Tibial nerve (tissue), 4 donors: Measurements from ENCODE around the gene UBA1.

ENCODE experiments used
- EP300 ChIP-seq, 2 donors: sonication (generic); formaldehyde crosslinking; IDR thresholded peaks; one replicate each; pipeline ENCODE4 v1.6.1; 2017; ENCODE audit warnings: antibody characterized with exemption in 2 of 2, mild to moderate bottlenecking in 1 of 2
- POLR2A ChIP-seq, 2 donors: fragments of 450-650 bp; IDR thresholded peaks; one replicate each; pipeline ENCODE4 v1.6.1; 2017; ENCODE audit warnings: antibody characterized with exemption in 2 of 2, mild to moderate bottlenecking in 2 of 2, moderate library complexity in 2 of 2
- TF ChIP-seq, protein P1 (sequence below), 5 experiments: fragments of 200-600 bp in 3 of 5; fragments of 450-650 bp in 2 of 5; sonication (generic) in 3 of 5; IDR thresholded peaks; one replicate each; pipeline ENCODE4 v1.5.1; 2016 to 2019; ENCODE audit warnings: antibody characterized with exemption in 5 of 5, mild to moderate bottlenecking in 3 of 5, moderate library complexity in 2 of 5

DNA sequence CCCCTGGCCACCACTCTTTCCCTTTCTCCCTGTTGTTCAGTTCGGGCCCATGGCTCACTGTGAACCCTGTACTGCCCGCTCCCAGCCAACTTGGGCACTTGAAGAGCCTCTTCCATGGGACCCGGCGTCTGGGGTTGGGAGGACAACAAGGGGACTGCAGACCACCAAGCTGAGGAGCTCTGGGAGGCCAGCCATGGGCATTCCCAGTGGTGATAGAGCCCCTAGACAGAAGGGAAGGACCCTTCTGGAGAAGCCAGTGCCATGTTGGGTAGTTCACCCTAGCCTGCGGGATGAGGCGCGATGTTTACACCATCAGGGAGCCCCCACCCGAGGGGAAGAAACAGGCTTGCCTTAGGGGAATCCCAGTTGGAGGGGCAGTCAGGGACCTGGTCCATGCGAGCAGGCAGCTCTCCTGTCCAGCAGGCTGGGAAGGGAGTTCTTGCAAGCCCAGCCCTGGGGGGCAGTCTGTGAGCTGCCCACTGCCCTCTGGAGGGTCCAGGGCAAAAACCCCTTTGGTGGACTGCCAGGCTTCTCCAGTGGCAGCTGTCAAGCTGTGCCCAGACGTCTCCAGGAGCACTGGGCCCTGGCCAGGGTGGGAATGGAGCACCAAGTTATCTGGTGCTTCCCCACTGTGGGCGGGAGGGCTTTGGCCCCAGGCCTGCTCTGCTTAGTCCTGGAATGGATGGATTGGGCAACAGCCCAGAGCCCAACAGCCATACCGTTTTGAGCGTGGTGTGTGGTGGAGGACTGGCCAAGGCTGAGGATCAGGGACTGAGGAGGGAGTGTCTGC lies 23.7 kb upstream of the UBA1 start:
- TF ChIP-seq, protein P1, sequence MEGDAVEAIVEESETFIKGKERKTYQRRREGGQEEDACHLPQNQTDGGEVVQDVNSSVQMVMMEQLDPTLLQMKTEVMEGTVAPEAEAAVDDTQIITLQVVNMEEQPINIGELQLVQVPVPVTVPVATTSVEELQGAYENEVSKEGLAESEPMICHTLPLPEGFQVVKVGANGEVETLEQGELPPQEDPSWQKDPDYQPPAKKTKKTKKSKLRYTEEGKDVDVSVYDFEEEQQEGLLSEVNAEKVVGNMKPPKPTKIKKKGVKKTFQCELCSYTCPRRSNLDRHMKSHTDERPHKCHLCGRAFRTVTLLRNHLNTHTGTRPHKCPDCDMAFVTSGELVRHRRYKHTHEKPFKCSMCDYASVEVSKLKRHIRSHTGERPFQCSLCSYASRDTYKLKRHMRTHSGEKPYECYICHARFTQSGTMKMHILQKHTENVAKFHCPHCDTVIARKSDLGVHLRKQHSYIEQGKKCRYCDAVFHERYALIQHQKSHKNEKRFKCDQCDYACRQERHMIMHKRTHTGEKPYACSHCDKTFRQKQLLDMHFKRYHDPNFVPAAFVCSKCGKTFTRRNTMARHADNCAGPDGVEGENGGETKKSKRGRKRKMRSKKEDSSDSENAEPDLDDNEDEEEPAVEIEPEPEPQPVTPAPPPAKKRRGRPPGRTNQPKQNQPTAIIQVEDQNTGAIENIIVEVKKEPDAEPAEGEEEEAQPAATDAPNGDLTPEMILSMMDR (IDR thresholded peaks at IDR 0.05) = no peak
- TF ChIP-seq EP300 (IDR thresholded peaks at IDR 0.05) (no peak), POLR2A (IDR thresholded peaks at IDR 0.05) (no peak)
